Endothelial cell (in vitro differentiated cells): ENCODE measurements around the gene AAK1. TPM values are rescaled to one million over a fixed set of nuclear protein-coding genes. Genes with fewer than 3 reads are reported as not detected.

Source experiments
- DNase-seq: peaks from one replicate; pipeline ENCODE4 v3.0.0; 2021; ENCODE audit warnings: low spot score
- H3K27ac Mint-ChIP-seq: one replicate; pipeline ENCODE4 v1.8.0; 2021; ENCODE audit warnings: mixed read lengths, inconsistent platforms; ENCODE audit not compliant: unreplicated experiment
- H3K27me3 Mint-ChIP-seq: one replicate; pipeline ENCODE4 v1.8.0; 2021; ENCODE audit warnings: mild to moderate bottlenecking, moderate library complexity, mixed read lengths, inconsistent platforms; ENCODE audit not compliant: unreplicated experiment
- H3K36me3 Mint-ChIP-seq: one replicate; pipeline ENCODE4 v1.8.0; 2021; ENCODE audit warnings: mild to moderate bottlenecking, low read depth, mixed read lengths, inconsistent platforms; ENCODE audit not compliant: unreplicated experiment
- H3K4me1 Mint-ChIP-seq: one replicate; pipeline ENCODE4 v1.8.0; 2021; ENCODE audit warnings: mild to moderate bottlenecking, mixed read lengths, inconsistent platforms; ENCODE audit not compliant: unreplicated experiment
- H3K4me3 Mint-ChIP-seq: one replicate; pipeline ENCODE4 v1.8.0; 2021; ENCODE audit warnings: mild to moderate bottlenecking, mixed read lengths, inconsistent platforms; ENCODE audit not compliant: unreplicated experiment
- H3K9me3 Mint-ChIP-seq: one replicate; pipeline ENCODE4 v1.8.0; 2021; ENCODE audit warnings: mixed read lengths, inconsistent platforms; ENCODE audit not compliant: unreplicated experiment
- CTCF ChIP-seq: fragments of 200-600 bp; sonication (generic); IDR thresholded peaks from one replicate; pipeline ENCODE4 v1.5.0; 2021; ENCODE audit warnings: antibody characterized with exemption; ENCODE audit not compliant: unreplicated experiment
- total RNA-seq: library from RNA; stranded (reverse); fragmentation: NEBNext Ultra II Directional; extraction: Animal tissue kit (Norgen Biotek cat#: 25700); gene quantifications from one replicate; pipeline ENCODE4 v1.2.1, GENCODE V29; 2021; ENCODE audit not compliant: unreplicated experiment

The AAK1 gene
- total RNA-seq, 1 donor from 2014 or later, result 144 TPM

GRCh38 chr2:69438580-69438979 lies 205.0 kb downstream of the AAK1 start:
- DNase-seq, result no peak
- peaks cover 21% of the 10 kb centered on the region for H3K36me3 Mint-ChIP-seq
- H3K9me3 Mint-ChIP-seq, result no peaks in the 10 kb centered on the region
- TF ChIP-seq CTCF, result no peak
- H3K4me3 Mint-ChIP-seq, result no peak overlapping the region
- H3K27me3 Mint-ChIP-seq, result peaks cover 13% of the 10 kb centered on the region
- H3K27ac Mint-ChIP-seq, result no peak overlapping the region
- peaks cover 15% of the 10 kb centered on the region for H3K4me1 Mint-ChIP-seq

DNA sequence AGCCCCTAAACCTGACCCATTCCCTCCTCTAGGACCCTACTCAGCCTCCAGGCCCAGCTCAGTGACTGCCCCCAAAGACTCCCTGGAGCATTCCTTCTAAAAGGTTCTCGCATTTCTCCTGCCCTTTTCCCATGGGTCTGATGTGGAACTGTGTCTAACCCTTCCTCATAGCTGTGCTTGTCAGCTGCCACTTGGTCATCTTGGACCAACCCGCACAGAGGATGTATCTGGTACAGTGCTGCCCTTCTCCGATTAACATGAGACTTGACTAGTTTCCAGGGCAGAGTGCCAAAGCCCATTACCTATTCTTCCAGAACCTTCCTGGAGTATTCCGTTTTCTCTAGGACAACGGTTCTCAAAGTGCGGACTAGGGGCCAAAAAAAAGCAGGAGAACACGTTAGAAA lies 205.8 kb downstream of the AAK1 start:
- peaks cover 13% of the 10 kb centered on the region for H3K27me3 Mint-ChIP-seq
- H3K4me1 Mint-ChIP-seq, result peaks cover 15% of the 10 kb centered on the region
- no peak for DNase-seq
- H3K9me3 Mint-ChIP-seq, result no peaks in the 10 kb centered on the region
- no peak for TF ChIP-seq CTCF
- H3K36me3 Mint-ChIP-seq, result peaks cover 21% of the 10 kb centered on the region
- H3K4me3 Mint-ChIP-seq, result peak overlapping the region; percentile 96
- peak overlapping the region; percentile 99 for H3K27ac Mint-ChIP-seq

GRCh38 chr2:69436938-69437750 lies 206.4 kb downstream of the AAK1 start, which contains the start of gene NFU1:
Gene NFU1 (minus strand): TSS chr2:69437435. CDS start chr2:69437422, 13 bp downstream.
- TF ChIP-seq CTCF, result peak; percentile 67
- H3K27ac Mint-ChIP-seq, result peak within 1 kb of the TSS; percentile 99
- H3K36me3 Mint-ChIP-seq, result peaks cover 21% of the 10 kb centered on the region
- peaks cover 15% of the 10 kb centered on the region for H3K4me1 Mint-ChIP-seq
- peaks cover 13% of the 10 kb centered on the region for H3K27me3 Mint-ChIP-seq
- peak within 1 kb of the TSS; percentile 96 for H3K4me3 Mint-ChIP-seq
- DNase-seq, result peak; percentile 95
- H3K9me3 Mint-ChIP-seq, result no peaks in the 10 kb centered on the region

- TF ChIP-seq CTCF, result no peak
- Mint-ChIP-seq H3K27me3 (peaks cover 13% of the 10 kb centered on the region), H3K4me3 (peak overlapping the region; percentile 96), H3K36me3 (peaks cover 21% of the 10 kb centered on the region), H3K27ac (peak overlapping the region; percentile 94), H3K9me3 (no peaks in the 10 kb centered on the region), H3K4me1 (peaks cover 15% of the 10 kb centered on the region)
- DNase-seq, result no peak
Observed at GRCh38 chr2:69436596-69436937, 207.0 kb downstream of the AAK1 start.

DNA sequence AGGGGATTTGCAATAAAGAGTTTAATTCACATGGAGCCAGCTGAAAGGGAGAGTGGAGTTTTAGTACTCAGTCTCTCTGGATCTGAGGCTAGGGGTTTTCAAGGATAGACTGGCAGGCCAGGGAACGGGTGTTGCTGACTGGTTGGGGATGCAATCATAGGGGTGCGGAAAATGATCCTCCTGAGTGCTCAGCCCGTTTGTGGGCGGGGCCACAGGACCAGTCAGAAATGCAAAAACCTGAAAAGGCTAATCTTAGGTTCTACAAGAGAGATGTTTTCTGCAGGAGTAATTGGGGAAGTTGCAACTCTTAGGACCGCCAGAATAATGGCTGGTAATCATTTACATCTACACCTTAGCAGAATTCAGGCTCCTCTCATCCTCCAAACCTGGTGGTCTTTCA lies 208.8 kb downstream of the AAK1 start:
- Mint-ChIP-seq H3K9me3 (no peaks in the 10 kb centered on the region), H3K4me3 (peak overlapping the region; percentile 13), H3K36me3 (peaks cover 16% of the 10 kb centered on the region), H3K27me3 (peaks cover 13% of the 10 kb centered on the region), H3K27ac (no peak overlapping the region), H3K4me1 (peaks cover 15% of the 10 kb centered on the region)
- no peak for TF ChIP-seq CTCF
- no peak for DNase-seq
